GM12865 (cell line): Measurements from ENCODE around the gene GTSF1L.

ENCODE experiments used
- DNase-seq: peaks from one replicate; pipeline ENCODE4 v3.0.0; 2010; ENCODE audit warnings: low read depth
- H3K4me3 ChIP-seq: 2 replicates; pipeline ENCODE4 v1.5.1; 2011; ENCODE audit warnings: mild to moderate bottlenecking, low read depth, low read length, control low read depth
- TF ChIP-seq, protein P1 (sequence below): IDR thresholded peaks from 2 replicates; pipeline ENCODE4 v1.5.1; 2011; ENCODE audit warnings: low read length, control low read depth, low read depth, inconsistent platforms; ENCODE audit not compliant: insufficient read depth; ENCODE audit errors: missing control alignments

GTSF1L gene

GRCh38 chr20:43726811-43727338 lies at the start of gene GTSF1L:
GTSF1L (minus strand) TSS chr20:43727002; CDS start chr20:43726694, 308 bp downstream.
- H3K4me3 ChIP-seq, result no peak within 1 kb of the TSS
- no peak for DNase-seq
- TF ChIP-seq, protein P1, sequence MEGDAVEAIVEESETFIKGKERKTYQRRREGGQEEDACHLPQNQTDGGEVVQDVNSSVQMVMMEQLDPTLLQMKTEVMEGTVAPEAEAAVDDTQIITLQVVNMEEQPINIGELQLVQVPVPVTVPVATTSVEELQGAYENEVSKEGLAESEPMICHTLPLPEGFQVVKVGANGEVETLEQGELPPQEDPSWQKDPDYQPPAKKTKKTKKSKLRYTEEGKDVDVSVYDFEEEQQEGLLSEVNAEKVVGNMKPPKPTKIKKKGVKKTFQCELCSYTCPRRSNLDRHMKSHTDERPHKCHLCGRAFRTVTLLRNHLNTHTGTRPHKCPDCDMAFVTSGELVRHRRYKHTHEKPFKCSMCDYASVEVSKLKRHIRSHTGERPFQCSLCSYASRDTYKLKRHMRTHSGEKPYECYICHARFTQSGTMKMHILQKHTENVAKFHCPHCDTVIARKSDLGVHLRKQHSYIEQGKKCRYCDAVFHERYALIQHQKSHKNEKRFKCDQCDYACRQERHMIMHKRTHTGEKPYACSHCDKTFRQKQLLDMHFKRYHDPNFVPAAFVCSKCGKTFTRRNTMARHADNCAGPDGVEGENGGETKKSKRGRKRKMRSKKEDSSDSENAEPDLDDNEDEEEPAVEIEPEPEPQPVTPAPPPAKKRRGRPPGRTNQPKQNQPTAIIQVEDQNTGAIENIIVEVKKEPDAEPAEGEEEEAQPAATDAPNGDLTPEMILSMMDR, result no peak

- TF ChIP-seq, protein P1, result no peak
- no peak overlapping the region for H3K4me3 ChIP-seq
- DNase-seq, result no peak
Measured at GRCh38 chr20:43774754-43775153, 48.0 kb upstream of the GTSF1L start.

- no peak overlapping the region for H3K4me3 ChIP-seq
- DNase-seq, result no peak
- TF ChIP-seq, protein P1, result no peak
Measured at GRCh38 chr20:43771503-43772190, 44.8 kb upstream of the GTSF1L start.

DNA sequence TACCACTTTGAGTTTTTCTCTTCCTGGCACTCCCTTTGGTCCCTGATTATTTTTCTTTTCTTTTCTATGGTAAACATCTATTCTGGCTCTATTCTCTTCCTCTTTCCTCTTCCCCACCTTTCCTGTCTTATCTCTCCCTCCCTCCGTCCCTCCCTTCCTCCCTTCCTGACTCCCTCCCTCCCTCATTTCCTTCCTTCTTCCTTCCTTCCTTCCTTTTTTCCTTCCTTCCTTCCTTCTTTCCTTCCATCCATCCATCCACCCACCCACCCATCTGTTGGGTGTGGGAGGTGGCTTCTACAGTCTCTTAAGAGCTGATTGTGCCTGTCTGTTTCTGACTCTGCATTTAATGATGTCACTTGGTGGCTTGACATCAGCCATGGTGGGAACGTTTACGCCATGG lies 43.5 kb upstream of the GTSF1L start:
- no peak overlapping the region for H3K4me3 ChIP-seq
- no peak for DNase-seq
- TF ChIP-seq, protein P1, result no peak

- TF ChIP-seq, protein P1, result no peak
- H3K4me3 ChIP-seq, result no peak overlapping the region
- no peak for DNase-seq
Measured at GRCh38 chr20:43767686-43768474, 41.1 kb upstream of the GTSF1L start.

- no peak for DNase-seq
- no peak overlapping the region for H3K4me3 ChIP-seq
- TF ChIP-seq, protein P1, result no peak
Measured at GRCh38 chr20:43766917-43767316, 40.1 kb upstream of the GTSF1L start.

- DNase-seq, result no peak
- H3K4me3 ChIP-seq, result no peak overlapping the region
- TF ChIP-seq, protein P1, result no peak
Measured at GRCh38 chr20:43766385-43766784, 39.6 kb upstream of the GTSF1L start.
